ENCODE results near the gene GLUD2.
"Not testable (repeated sequence)": the region's sequence is repeated elsewhere in the genome, so short reads cannot be mapped to it uniquely, and the experiment has no call there.

The GLUD2 gene
- total RNA-seq: 1.3 to 5.1 (median 2.7) reads per million in 17 experiments

DNA sequence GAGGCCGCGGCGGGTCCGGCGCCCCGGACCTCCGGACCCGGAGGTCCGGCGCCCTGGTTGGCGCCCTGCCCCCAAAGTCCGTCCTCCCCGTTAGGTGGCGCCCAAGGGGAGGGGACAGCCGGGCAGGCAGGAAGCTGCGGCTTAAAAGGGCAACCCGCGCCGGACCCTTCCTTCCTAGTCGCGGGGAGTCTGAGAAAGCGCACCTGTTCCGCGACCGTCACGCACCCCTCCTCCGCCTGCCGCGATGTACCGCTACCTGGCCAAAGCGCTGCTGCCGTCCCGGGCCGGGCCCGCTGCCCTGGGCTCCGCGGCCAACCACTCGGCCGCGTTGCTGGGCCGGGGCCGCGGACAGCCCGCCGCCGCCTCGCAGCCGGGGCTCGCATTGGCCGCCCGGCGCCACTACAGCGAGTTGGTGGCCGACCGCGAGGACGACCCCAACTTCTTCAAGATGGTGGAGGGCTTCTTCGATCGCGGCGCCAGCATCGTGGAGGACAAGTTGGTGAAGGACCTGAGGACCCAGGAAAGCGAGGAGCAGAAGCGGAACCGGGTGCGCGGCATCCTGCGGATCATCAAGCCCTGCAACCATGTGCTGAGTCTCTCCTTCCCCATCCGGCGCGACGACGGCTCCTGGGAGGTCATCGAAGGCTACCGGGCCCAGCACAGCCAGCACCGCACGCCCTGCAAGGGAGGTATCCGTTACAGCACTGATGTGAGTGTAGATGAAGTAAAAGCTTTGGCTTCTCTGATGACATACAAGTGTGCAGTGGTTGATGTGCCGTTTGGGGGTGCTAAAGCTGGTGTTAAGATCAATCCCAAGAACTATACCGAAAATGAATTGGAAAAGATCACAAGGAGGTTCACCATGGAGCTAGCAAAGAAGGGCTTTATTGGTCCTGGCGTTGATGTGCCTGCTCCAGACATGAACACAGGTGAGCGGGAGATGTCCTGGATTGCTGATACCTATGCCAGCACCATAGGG lies at the start of gene GLUD2:
Gene GLUD2, plus strand, starts transcription at position 170 of the 979 bp plus-strand sequence. Its CDS starts 75 bp downstream, at position 245.
- DNase-seq: peak in 3 of 4 experiments; percentile 1 to 26 (median 13)

- no peak for DNase-seq
These were observed 48.0 kb upstream of the GLUD2 start for GRCh38 chrX:120999413-120999812.

GRCh38 chrX:121000589-121000988 lies 46.8 kb upstream of the GLUD2 start:
- DNase-seq: no peak

- DNase-seq: peak in 1 of 4 experiments; percentile 4
These were observed 38.5 kb upstream of the GLUD2 start for GRCh38 chrX:121008920-121009319.

GRCh38 chrX:121009764-121010163 lies 37.6 kb upstream of the GLUD2 start:
- DNase-seq: no peak

DNA sequence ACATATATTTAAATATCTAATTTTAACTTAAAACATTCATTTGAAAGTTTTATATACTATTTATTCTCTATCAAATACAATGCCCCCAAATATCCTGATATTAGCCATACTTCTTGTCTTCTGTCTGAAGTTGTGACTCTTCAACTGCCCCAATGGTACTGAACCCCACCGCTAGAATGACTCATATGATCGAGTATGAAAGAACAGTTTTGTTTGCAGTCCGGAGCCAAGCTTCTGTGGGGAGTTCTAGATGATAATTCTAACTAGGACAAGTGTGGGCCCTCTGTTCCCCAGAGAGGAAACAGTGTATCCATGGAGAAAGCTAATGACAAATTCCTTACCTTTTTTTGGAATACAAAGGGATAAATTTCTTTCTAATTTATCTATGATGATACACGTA lies 37.2 kb upstream of the GLUD2 start:
- DNase-seq: no peak

- DNase-seq: no peak
These were observed 36.2 kb upstream of the GLUD2 start for GRCh38 chrX:121011254-121011653.

DNA sequence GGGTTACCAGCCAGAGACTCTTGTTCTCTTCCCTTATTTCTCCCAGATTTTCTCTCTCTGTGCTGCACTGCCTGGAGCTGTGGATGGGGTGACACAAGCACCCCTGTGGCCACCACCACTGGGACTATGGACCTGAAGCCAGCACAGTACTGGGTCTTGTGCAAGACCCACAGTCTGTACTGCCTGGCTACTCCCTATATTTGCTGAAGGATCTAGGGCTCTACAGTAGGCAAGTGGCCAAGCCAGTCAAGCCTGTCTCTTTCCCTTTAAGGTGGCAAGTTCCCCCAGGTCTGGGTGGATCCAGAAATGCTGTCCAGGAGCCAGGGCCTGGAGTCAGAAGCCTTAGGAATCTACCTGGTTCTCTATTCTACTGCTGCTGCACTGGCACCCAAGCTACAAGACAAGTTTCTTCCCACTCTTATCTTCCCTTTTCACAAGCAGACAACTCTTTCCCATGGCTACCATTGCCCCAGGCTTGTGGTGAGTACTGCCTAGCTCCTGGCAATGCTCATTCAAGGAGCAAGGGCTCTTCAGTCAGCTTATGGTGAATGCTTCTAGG lies 33.4 kb upstream of the GLUD2 start:
- DNase-seq: no peak

GRCh38 chrX:121014826-121015225 lies 32.6 kb upstream of the GLUD2 start:
- no peak for DNase-seq

DNA sequence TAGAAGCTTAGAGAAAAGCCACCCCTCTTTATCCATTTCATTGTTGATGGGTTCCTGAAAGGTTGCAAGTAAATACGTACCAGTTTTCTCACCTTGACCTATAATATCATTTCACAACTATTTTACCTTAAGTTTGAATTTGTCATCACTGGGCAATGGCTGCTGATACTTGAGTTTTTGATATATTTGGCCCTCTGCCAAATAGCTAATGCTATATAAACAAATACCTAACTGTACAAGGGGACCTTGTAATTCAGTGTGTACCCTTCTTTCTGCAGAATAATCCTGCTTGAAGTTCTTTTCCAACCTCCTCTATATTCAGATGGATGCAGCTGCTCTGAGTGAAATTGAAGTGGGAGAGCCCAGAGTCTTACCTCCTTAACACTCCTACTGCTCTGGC lies 19.0 kb upstream of the GLUD2 start:
- no peak for DNase-seq

DNA sequence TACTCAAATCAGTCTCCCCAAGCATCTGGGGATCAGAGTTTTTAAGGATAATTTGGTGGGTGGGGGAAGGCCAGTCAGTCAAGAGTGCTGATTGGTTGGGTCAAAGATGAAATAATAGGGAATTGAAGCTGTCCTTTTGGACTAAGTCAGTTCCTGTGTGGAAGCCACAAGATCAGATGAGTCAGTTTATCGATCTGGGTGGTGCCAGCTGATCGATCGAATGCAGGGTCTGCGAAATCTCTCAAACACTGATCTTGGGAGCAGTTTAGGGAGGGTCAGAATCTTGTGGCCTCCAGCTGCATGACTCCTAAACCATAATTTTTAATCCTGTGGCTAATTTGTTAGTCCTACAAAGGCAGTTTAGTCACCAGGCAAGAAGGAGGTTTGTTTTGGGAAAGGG lies 17.3 kb upstream of the GLUD2 start:
- DNase-seq: no peak

GRCh38 chrX:121032531-121032930 lies 14.9 kb upstream of the GLUD2 start:
- DNase-seq: no peak

DNA sequence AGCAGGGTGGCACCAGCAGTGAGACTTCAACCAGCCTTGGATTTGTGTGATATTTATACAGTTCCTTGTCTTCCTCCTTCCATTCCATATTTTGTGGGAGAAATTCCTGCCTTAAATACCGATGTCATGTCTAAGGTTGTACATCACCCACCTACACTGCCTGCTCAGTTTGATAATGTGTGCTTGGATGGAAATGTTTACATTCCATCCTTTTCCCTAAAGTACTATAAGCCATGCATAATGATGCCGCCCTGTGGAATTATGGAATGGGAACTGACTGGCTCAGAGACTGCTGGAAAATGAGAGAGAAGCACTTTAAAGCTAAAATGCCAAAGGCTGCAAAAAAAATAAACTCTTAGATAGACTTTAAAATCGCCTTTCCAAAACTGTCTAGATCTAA lies 11.3 kb upstream of the GLUD2 start:
- DNase-seq: no peak

DNA sequence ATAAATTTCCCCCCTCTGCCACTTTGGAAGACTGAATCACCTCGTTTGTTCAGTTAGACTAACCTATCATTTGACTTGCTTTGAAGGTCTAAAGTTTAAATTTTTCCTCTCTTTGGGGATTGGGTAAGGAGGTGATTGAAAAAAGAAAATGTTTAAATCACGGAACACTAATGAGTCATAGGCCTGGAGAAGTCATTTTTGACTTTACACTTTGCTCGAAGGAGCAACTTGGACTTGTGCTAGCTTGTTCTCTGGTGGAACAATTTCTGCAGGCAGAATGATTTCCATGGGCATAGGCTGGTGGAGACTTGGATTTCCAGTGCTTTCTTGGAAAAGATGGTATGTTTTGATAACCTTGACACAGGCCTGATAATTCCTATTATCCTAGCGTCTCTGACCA lies 10.5 kb upstream of the GLUD2 start:
- DNase-seq: no peak

DNA sequence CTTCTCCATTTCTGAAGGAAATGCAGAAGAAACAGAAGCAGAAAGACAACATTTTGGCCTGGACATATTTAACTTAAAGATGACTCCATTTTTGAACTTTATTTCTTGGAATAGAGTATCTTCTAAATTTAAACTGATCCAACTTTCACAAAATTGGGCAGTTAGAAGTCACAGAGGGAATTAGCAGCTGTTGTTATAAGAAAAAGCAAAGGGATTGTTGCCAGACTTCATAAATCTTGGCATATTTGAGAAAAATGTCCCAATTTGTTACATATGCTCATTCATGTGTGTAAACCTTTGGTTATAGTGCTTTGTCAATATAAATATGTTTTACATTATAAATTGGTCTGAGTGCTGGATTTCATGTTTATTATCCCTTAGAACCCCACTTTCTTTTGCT lies 3.4 kb downstream of the GLUD2 start:
- DNase-seq: no peak

GRCh38 chrX:121052122-121052521 lies 4.7 kb downstream of the GLUD2 start:
- DNase-seq: no peak

- DNase-seq: no peak
These were observed 14.9 kb downstream of the GLUD2 start for GRCh38 chrX:121062289-121062688.

GRCh38 chrX:121064579-121064978 lies 17.2 kb downstream of the GLUD2 start:
- no peak for DNase-seq

- not testable (repeated sequence) for DNase-seq
These were observed 36.8 kb downstream of the GLUD2 start for GRCh38 chrX:121084247-121084646.

- no peak for DNase-seq
These were observed 37.6 kb downstream of the GLUD2 start for GRCh38 chrX:121084903-121085611.

DNA sequence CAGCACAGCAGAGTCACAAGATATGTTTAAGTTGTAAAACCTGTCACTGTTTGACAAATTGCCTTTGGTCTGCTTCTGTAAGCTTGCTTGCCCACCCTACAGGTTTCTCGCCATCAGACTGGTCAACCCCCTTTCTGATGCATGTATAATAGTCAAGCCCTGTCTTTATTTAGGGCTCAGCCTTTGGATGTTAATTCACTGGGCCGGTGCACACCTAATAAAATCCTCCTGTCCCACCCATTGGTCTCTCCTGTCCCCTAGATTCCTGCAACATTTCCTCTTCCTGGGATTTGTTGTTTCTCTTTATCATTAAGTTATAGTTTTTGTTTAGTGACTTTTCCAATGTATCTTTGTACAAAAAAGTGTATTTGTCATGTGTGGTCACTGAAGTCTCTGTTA lies 38.2 kb downstream of the GLUD2 start:
- no peak for DNase-seq

GRCh38 chrX:121093011-121093410 lies 45.6 kb downstream of the GLUD2 start:
- DNase-seq: no peak
